Epithelial cell of esophagus (primary cell): ENCODE results near the gene MB21D2.
A peak's percentile ranks its signal among the peaks of the same experiment; 100 is the strongest.

ENCODE experiments used
- DNase-seq: peaks from one replicate; pipeline ENCODE4 v3.0.0; 2010; ENCODE audit warnings: low read depth
- H3K4me3 ChIP-seq: 2 replicates; pipeline ENCODE4 v1.5.1; 2011; ENCODE audit warnings: mild to moderate bottlenecking, low read length, control low read depth
- TF ChIP-seq, protein P1 (sequence below): IDR thresholded peaks from 2 replicates; pipeline ENCODE4 v1.5.1; 2011; ENCODE audit warnings: low read depth, mild to moderate bottlenecking, low read length, control low read depth, inconsistent platforms; ENCODE audit not compliant: insufficient read depth; ENCODE audit errors: missing control alignments

MB21D2 gene

DNA sequence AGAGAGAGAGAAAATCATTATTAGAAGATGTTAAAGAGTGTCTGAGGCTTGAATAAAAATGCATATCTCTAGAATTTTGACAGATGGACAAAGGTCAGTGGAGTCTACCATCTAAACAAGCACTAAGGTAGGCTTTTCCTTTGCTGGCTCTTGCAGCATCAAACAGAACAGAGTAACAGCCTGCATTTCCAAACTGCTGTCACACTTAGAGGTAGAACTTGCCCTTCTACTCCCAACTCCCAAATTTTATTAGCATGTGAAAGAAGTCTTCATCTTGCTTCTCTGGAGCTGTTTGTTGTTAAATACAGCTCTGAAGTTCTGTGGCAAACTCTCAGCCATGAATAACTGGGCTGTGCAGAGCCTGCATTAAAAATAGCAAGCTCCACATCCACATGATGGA, 4.1 kb upstream of the MB21D2 start:
- no peak for DNase-seq
- H3K4me3 ChIP-seq: no peak overlapping the region
- TF ChIP-seq, protein P1, sequence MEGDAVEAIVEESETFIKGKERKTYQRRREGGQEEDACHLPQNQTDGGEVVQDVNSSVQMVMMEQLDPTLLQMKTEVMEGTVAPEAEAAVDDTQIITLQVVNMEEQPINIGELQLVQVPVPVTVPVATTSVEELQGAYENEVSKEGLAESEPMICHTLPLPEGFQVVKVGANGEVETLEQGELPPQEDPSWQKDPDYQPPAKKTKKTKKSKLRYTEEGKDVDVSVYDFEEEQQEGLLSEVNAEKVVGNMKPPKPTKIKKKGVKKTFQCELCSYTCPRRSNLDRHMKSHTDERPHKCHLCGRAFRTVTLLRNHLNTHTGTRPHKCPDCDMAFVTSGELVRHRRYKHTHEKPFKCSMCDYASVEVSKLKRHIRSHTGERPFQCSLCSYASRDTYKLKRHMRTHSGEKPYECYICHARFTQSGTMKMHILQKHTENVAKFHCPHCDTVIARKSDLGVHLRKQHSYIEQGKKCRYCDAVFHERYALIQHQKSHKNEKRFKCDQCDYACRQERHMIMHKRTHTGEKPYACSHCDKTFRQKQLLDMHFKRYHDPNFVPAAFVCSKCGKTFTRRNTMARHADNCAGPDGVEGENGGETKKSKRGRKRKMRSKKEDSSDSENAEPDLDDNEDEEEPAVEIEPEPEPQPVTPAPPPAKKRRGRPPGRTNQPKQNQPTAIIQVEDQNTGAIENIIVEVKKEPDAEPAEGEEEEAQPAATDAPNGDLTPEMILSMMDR: no peak

DNA sequence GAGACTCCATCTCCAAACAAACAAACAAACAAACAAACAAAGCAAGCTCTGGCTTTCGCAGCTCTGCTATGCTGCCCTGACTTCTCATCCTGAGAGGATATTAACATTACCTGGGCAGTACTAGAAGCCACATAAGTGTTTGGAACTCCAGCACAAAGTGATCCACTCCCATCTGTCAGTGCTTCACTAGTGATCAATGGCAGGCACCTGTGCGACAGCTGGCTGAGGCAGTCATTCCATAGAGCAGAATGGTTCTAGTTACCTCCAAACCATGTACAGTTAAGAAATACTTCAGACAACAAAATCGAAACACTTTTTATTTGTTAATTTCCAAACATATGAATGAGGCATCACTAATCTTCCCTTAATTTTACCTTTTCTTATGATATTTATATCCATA, 2.8 kb upstream of the MB21D2 start:
- no peak for DNase-seq
- no peak overlapping the region for H3K4me3 ChIP-seq
- TF ChIP-seq, protein P1: no peak

DNA sequence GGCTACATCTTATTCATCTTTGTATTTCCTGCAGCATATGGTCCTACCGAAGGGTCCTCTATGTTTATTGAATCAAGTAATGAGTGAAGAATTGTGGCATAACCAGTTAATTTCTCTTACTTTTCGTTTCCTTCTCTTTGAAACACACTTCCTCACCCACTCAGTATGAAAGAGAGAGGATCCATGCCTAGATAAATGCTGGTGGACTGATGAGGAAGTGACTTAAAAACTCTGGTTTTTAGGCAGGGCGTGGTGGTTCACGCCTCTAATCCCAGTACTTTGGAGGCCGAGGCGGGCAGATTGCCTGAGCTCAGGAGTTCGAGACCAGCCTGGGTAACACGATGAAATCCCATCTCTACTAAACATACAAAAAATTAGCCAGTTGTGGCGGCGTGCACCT, 2.2 kb upstream of the MB21D2 start:
- no peak overlapping the region for H3K4me3 ChIP-seq
- no peak for DNase-seq
- TF ChIP-seq, protein P1: no peak

DNA sequence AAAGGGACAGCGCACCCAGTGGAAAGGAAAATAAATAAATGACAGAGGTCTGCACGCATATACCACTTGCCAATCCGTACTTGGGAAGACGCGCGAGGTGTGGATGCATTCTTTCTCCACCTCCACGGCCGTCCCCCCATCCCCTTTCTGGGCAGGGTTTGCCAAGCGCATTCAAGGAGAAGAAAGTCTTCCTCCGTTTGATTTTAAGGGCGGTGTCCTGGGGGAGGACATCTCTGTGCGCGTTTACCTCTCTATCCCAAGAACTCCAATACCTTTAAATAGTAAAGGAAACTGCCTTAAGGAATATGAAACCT, 576 bp upstream of the MB21D2 start:
- peak overlapping the region; percentile 79 for H3K4me3 ChIP-seq
- no peak for DNase-seq
- TF ChIP-seq, protein P1: peak; percentile 17

DNA sequence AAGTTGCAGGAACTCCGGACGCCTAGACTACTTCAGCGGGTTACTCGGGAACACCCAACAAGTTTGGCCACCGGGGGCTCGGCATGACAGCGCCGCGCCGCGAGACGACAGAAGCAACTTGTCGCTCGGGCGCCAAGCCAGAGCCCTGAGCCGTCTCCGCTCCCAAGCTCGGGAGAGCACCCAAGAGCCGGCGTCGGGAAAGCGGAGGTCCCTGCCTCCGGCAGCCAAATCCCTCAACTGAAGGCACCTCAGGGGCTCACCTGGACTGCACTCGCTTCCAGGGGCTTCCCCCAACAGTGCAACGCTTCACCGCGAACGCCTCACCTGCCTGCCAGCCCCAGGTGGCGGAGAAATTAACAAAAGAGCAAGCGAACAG, 640 bp downstream of the MB21D2 start:
- TF ChIP-seq, protein P1: peak; percentile 11
- peak overlapping the region; percentile 79 for H3K4me3 ChIP-seq
- peak; percentile 70 for DNase-seq

DNA sequence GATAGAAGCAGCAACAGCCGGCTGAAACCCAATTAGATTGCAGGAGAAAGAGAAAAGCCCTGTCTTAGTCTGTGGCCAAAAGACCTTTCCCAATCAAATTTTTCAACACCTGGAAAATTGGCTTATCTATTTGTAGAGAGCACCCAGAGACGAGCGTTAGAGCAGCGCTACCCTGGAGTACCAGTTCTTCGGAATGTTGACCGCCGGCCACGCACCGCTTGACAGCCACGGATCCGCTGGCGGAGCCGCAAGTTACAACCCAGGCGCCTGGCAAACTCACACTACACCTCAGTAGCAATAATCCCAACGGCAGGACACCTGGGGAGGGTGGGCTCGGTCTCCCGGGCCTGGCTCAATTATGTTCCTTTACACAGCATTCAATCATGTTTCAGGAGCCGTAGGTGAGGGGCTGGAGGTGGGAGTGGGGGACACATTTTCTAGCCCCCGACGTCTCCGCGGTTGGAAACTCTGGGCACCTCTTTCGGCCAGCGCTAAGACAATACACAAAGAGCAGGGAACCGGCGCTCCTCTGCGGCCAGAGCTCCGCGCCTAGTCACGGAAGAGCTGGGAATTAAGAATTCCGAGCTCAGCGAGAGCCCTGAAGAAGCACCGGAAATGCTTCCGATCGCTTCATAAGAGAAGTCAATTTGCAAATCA, 1.2 kb downstream of the MB21D2 start:
- DNase-seq: peak; percentile 59
- H3K4me3 ChIP-seq: peak overlapping the region; percentile 79
- TF ChIP-seq, protein P1: no peak

DNA sequence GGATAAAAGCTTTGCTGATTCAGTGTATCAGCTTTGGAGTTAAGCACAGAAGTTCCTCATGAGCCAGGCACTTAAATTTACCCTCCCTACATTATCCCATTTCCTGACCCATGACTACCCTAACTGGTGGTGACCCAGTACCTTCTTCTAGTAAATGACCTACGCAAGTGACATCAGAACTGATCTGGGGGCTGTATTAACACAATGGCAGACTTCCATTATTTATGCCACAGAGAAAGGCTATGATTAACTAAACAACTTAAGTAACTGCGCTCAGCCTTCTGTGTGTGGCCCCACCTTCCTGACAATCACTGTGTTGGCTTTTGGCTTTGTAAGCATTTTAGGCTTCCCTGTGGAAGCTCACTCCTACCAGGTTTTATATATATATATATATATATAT, 1.9 kb downstream of the MB21D2 start:
- DNase-seq: peak; percentile 44
- peak overlapping the region; percentile 79 for H3K4me3 ChIP-seq
- TF ChIP-seq, protein P1: no peak
